Neutrophil (primary cell): ENCODE data around the gene KCNE4.

Experiments
- H3K27ac ChIP-seq: fragments of 200-600 bp; sonication (generic); 2 replicates; pipeline ENCODE4 v1.5.1; 2016; ENCODE audit warnings: mild to moderate bottlenecking, moderate library complexity
- H3K27me3 ChIP-seq: fragments of 200-600 bp; sonication (generic); 2 replicates; pipeline ENCODE4 v1.6.0; 2016; ENCODE audit warnings: mild to moderate bottlenecking
- H3K36me3 ChIP-seq: fragments of 200-600 bp; sonication (generic); 2 replicates; pipeline ENCODE4 v1.5.1; 2017
- H3K4me1 ChIP-seq, 2 experiments: fragments of 200-600 bp in 1 of 2; sonication (generic) in 1 of 2; 1 replicate in 1 of 2; 2 replicates in 1 of 2; pipeline versions ENCODE4 v1.5.1 to v1.6.1; 2013 to 2016; ENCODE audit warnings: low read depth in 1 of 2, low read length in 1 of 2, mild to moderate bottlenecking in 1 of 2, moderate library complexity in 1 of 2; ENCODE audit not compliant: control insufficient read depth in 1 of 2, insufficient read depth in 1 of 2
- H3K4me3 ChIP-seq, 2 experiments: fragments of 200-600 bp in 1 of 2; sonication (generic) in 1 of 2; 1 replicate in 1 of 2; 2 replicates in 1 of 2; pipeline ENCODE4 v1.5.1; 2013 to 2016; ENCODE audit warnings: low read depth in 1 of 2, low read length in 1 of 2, mild to moderate bottlenecking in 1 of 2, moderate library complexity in 1 of 2
- H3K9me3 ChIP-seq: fragments of 200-600 bp; sonication (generic); 2 replicates; pipeline ENCODE4 v1.5.1; 2016
- TF ChIP-seq, protein P1 (sequence below): fragments of 200-600 bp; sonication (generic); IDR thresholded peaks from 2 replicates; pipeline ENCODE4 v1.5.1; 2016; ENCODE audit warnings: antibody characterized with exemption

KCNE4 gene

DNA sequence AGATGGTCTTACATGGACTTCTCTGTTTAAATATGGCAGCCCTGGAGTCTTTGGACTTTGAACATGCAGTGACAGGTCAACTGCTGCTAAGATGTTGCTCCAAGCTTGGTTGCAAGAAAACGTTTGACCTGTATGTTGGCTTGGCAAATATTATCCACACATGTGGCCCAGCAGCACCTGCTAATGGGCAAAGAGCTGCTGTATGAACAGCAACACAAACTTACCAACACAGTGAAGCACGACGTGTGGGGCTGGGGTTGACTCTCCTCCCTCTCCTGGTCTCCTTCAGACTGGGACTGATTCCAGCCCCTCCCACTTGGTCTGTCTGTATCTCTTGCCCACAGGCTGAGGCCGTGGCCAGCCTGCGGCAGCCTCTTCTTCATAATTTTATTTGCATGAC lies 3.8 kb downstream of the KCNE4 start:
- TF ChIP-seq, protein P1, sequence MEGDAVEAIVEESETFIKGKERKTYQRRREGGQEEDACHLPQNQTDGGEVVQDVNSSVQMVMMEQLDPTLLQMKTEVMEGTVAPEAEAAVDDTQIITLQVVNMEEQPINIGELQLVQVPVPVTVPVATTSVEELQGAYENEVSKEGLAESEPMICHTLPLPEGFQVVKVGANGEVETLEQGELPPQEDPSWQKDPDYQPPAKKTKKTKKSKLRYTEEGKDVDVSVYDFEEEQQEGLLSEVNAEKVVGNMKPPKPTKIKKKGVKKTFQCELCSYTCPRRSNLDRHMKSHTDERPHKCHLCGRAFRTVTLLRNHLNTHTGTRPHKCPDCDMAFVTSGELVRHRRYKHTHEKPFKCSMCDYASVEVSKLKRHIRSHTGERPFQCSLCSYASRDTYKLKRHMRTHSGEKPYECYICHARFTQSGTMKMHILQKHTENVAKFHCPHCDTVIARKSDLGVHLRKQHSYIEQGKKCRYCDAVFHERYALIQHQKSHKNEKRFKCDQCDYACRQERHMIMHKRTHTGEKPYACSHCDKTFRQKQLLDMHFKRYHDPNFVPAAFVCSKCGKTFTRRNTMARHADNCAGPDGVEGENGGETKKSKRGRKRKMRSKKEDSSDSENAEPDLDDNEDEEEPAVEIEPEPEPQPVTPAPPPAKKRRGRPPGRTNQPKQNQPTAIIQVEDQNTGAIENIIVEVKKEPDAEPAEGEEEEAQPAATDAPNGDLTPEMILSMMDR: no peak
- Histone ChIP-seq H3K4me1 (peaks cover 7 to 8% of the 10 kb centered on the region in 2 experiments), H3K36me3 (no peaks in the 10 kb centered on the region), H3K27me3 (peaks cover 3% of the 10 kb centered on the region), H3K27ac (no peak overlapping the region), H3K9me3 (no peaks in the 10 kb centered on the region), H3K4me3 (no peak overlapping the region)

DNA sequence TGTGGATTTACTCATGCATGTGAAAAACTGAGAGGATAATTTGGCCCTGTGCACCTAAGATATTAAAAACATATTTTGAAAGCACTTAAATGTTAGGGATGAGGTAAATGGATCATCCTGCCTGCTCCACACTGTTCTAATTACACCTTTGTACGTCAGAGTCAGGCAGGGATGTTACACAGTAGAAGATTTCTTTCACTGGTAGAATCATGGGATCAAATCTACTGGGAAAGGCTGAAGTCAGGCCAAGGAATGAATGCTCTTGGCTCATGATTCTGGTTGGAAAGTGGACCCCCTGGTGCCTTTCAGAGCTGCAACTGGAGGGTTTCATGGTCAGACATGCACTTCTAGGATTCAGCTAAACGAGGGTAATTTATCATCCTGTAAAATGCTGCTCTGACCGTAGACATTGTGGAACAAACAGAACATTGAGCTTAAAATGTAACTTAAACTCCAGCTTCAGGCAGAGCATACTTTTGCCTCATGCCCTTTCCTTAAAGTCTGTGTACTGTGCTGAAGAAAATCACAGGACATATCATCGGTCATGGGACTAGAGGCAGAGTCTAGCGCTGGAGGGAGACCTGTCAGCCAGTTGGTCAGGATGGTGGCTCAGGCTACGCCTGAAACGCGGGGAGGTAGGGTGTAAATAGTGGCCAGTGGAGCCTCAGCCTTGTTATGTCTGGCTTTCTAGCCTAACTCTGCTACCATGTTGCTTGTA lies 4.9 kb downstream of the KCNE4 start:
- Histone ChIP-seq H3K4me3 (no peak overlapping the region), H3K36me3 (no peaks in the 10 kb centered on the region), H3K4me1 (peaks cover 7 to 8% of the 10 kb centered on the region in 2 experiments), H3K27me3 (peaks cover 3% of the 10 kb centered on the region), H3K9me3 (no peaks in the 10 kb centered on the region), H3K27ac (no peak overlapping the region)
- TF ChIP-seq, protein P1: no peak

DNA sequence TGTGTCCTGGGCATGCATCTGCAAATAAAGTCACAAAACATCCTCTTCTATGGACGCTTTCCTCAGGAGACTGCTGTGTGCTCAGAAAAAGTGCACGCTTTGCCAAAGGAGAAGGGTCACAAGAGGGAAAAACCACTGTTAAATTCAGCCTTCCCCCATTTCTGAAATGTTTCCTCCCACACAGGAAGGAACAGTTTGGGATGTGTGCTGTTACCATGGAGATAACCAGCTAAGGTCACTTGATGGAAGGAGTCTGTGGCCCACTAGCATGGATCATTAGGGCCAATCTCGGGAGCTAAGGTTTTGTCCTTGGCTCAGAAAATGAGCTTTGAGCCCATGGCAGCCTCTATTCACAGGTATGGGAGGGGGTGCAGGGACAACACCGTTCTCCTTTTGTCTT lies 5.6 kb downstream of the KCNE4 start:
- peaks cover 3% of the 10 kb centered on the region for H3K27me3 ChIP-seq
- TF ChIP-seq, protein P1: no peak
- H3K9me3 ChIP-seq: no peaks in the 10 kb centered on the region
- H3K4me3 ChIP-seq: no peak overlapping the region
- H3K4me1 ChIP-seq: peaks cover 7 to 8% of the 10 kb centered on the region in 2 experiments
- H3K36me3 ChIP-seq: no peaks in the 10 kb centered on the region
- H3K27ac ChIP-seq: no peak overlapping the region

- H3K4me1 ChIP-seq: peaks cover 3 to 4% of the 10 kb centered on the region in 2 experiments
- no peak overlapping the region for H3K4me3 ChIP-seq
- H3K9me3 ChIP-seq: no peaks in the 10 kb centered on the region
- H3K27me3 ChIP-seq: peaks cover 10% of the 10 kb centered on the region
- TF ChIP-seq, protein P1: no peak
- no peaks in the 10 kb centered on the region for H3K36me3 ChIP-seq
- no peak overlapping the region for H3K27ac ChIP-seq
Observed at GRCh38 chr2:223058952-223059716, 7.1 kb downstream of the KCNE4 start.

GRCh38 chr2:223060201-223060825 lies 8.3 kb downstream of the KCNE4 start:
- peaks cover 19% of the 10 kb centered on the region for H3K27me3 ChIP-seq
- TF ChIP-seq, protein P1: no peak

More at GRCh38 chr2:223060201-223060825, 8.3 kb downstream of the KCNE4 start:
- H3K4me3 ChIP-seq: no peak overlapping the region
- H3K36me3 ChIP-seq: no peaks in the 10 kb centered on the region
- H3K4me1 ChIP-seq: no peaks in the 10 kb centered on the region
- no peak overlapping the region for H3K27ac ChIP-seq
- no peaks in the 10 kb centered on the region for H3K9me3 ChIP-seq
